DND-41 (cell line): Measurements from ENCODE around the gene TSPAN18.

Experiments used
- EZH2 ChIP-seq: IDR thresholded peaks from 3 replicates; pipeline ENCODE4 v1.6.1; 2012; ENCODE audit warnings: borderline replicate concordance, low read depth, mild to moderate bottlenecking, moderate library complexity, low read length, inconsistent platforms; ENCODE audit not compliant: severe bottlenecking
- TF ChIP-seq, protein P1 (sequence below): IDR thresholded peaks from 2 replicates; pipeline ENCODE4 v1.5.1; 2012; ENCODE audit warnings: borderline replicate concordance, low read length, moderate library complexity, mild to moderate bottlenecking; ENCODE audit not compliant: poor library complexity, severe bottlenecking; ENCODE audit errors: extremely low read depth

DNA sequence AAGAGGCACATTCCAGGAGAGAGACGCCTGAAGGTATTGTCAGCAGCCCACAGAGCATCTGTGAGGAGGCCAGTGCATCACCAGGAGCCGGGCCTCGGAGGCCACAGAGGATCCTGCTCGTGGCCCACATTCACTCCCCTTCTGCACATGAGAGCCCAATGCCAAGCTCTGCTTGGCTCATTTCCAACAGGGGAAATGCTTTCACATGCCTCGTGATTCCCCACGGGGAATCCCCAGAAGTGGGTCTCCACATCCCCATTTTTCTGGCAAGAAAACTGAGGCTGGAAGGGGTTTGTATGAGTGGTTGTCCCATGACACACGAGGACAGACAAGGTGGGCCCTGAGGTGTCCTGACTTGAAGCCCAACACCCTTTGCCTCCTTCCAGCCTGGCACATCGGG is 189.6 kb downstream of the TSPAN18 start:
- TF ChIP-seq, protein P1, sequence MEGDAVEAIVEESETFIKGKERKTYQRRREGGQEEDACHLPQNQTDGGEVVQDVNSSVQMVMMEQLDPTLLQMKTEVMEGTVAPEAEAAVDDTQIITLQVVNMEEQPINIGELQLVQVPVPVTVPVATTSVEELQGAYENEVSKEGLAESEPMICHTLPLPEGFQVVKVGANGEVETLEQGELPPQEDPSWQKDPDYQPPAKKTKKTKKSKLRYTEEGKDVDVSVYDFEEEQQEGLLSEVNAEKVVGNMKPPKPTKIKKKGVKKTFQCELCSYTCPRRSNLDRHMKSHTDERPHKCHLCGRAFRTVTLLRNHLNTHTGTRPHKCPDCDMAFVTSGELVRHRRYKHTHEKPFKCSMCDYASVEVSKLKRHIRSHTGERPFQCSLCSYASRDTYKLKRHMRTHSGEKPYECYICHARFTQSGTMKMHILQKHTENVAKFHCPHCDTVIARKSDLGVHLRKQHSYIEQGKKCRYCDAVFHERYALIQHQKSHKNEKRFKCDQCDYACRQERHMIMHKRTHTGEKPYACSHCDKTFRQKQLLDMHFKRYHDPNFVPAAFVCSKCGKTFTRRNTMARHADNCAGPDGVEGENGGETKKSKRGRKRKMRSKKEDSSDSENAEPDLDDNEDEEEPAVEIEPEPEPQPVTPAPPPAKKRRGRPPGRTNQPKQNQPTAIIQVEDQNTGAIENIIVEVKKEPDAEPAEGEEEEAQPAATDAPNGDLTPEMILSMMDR, result no peak
- no peak for TF ChIP-seq EZH2
